NCI-H82 (cell line): Measurements from ENCODE around the gene DTNBP1.
A peak's percentile ranks its signal among the peaks of the same experiment; 100 is the strongest.

Experiments used
- DNase-seq: peaks from one replicate; lab custom pipeline; 2025; lab: John Stamatoyannopoulos, UW

Gene DTNBP1, protein sequence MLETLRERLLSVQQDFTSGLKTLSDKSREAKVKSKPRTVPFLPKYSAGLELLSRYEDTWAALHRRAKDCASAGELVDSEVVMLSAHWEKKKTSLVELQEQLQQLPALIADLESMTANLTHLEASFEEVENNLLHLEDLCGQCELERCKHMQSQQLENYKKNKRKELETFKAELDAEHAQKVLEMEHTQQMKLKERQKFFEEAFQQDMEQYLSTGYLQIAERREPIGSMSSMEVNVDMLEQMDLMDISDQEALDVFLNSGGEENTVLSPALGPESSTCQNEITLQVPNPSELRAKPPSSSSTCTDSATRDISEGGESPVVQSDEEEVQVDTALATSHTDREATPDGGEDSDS

DNA sequence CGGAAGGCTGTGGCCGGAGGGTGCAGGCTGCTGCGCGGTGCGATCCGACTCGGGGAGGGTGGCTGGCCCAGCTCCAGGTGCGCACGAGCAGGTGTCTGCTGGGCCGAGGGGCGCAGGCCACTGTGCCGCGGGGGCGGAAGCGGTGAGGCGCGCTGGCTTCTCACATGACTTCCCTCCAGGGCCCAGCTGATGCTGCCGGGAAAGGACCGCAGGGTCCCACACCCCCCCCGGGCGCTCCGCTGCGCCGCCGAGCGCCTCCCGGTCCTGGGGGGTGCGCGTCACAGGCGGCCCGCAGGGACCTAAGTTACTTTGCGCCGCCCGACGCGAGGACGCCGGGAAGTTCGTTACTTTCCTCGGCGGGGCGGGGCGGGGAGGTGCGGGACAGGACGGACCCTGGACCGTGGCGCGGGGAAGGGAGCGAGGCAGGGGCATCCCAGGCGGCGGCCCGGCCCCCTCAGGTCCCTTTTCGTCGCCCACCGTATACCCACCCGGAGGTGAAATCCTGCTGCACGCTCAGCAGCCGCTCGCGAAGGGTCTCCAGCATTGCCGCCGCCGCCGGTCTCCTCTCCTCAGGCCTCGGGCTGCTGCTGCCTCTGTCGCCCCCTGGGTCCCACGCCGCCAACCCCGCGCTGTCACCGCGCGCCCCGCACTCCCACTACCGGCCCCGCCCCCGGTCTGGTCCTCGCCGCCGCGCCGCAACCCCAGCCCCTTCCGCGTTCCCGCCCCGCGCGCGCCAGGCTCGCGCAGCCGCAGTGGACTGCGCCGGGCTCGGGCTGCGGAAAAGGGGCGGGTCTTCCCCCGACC is at the start of gene DTNBP1:
Gene DTNBP1 (minus strand): TSS at position 703 of the 804 bp plus-strand sequence. CDS start 159 bp downstream, at position 544.
- peak; percentile 84 for DNase-seq

GRCh38 chr6:15709651-15710269 is 46.9 kb upstream of the DTNBP1 start:
- DNase-seq: no peak

DNA sequence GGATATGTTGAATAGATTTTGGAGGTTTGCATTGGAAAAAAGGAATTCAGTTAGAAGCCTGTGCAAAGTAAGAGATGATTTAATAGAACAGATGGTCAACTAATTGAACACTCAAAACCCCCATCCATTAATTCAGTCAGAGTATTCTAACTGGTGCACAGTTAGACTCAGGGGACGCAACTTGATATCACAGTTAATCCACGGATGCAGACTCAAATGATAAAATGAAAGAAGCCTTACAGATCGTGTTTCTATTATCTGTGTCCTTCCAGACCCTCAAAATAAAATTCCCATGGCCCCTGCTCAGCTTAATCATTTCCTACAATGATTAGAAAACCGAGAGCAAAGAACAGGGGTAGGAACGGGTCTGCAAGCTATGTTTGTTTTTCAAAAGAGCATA is 45.4 kb upstream of the DTNBP1 start:
- peak; percentile 87 for DNase-seq

- no peak for DNase-seq
Observed at GRCh38 chr6:15705981-15706380, 43.2 kb upstream of the DTNBP1 start.

DNA sequence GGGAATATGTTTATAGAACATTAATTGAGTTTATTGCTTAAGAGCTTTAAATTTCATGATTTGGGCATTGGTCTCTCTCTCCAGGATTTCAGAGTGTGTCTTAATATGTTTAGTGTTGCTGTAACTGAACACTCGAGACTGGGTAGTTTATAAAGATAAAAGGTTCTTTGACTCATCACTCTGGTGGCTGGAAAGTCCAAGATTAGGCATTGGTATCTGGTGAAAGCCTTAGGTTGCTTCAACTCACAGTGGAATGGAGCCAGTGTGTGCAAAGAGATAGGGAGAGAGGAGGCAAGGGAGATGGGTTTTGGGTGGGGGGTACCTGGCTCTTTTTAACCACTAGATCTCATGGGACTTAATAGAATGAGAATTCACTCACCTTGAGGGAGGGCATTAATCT is 35.6 kb upstream of the DTNBP1 start:
- no peak for DNase-seq

GRCh38 chr6:15697895-15698294 is 35.1 kb upstream of the DTNBP1 start:
- no peak for DNase-seq

GRCh38 chr6:15691250-15691869 is 28.5 kb upstream of the DTNBP1 start:
- DNase-seq: peak; percentile 95

DNA sequence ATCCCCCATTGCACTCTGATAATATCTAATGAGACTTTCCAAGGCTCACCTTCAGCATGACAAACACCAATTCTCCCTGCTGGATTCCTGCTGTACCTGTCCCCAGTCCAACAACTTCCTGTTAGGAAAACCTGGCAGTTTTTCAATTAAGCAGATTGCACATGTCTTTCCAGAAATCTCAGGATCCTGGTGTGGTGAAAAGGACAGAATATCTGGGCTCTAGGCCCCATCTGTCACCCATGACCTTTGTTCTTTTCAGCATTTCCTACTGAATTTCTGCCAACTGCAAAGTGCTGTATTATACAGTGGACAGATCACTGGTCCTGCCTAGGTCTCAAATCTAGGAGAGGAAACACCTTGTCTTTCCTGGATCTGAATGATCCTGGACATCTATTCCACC is 27.7 kb upstream of the DTNBP1 start:
- no peak for DNase-seq

- DNase-seq: no peak
Observed at GRCh38 chr6:15689586-15690482, 27.0 kb upstream of the DTNBP1 start.

- no peak for DNase-seq
Observed at GRCh38 chr6:15685619-15686018, 22.8 kb upstream of the DTNBP1 start.

- DNase-seq: no peak
Observed at GRCh38 chr6:15682965-15683822, 20.4 kb upstream of the DTNBP1 start.

DNA sequence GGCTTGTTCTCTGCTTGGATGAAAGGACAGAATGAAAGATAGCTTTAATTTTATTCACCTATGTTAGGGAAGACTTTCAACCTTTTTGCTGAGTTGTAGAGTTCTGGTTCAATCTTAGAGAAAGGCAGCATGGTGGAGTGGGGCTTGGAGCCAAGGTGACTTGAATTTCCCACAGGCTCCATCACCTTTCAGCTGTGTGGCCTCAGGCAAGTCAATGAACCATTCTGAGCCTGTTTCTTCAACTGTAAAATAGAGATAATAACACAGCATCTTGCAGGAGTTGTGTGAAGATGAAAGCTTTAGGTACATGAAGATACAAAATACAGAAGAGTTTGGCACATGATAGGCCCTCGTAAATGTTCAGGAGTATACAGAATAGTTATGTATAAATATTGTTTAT is 19.1 kb upstream of the DTNBP1 start:
- no peak for DNase-seq

GRCh38 chr6:15678514-15678913 is 15.7 kb upstream of the DTNBP1 start:
- no peak for DNase-seq

GRCh38 chr6:15677822-15678221 is 15.0 kb upstream of the DTNBP1 start:
- peak; percentile 49 for DNase-seq

DNA sequence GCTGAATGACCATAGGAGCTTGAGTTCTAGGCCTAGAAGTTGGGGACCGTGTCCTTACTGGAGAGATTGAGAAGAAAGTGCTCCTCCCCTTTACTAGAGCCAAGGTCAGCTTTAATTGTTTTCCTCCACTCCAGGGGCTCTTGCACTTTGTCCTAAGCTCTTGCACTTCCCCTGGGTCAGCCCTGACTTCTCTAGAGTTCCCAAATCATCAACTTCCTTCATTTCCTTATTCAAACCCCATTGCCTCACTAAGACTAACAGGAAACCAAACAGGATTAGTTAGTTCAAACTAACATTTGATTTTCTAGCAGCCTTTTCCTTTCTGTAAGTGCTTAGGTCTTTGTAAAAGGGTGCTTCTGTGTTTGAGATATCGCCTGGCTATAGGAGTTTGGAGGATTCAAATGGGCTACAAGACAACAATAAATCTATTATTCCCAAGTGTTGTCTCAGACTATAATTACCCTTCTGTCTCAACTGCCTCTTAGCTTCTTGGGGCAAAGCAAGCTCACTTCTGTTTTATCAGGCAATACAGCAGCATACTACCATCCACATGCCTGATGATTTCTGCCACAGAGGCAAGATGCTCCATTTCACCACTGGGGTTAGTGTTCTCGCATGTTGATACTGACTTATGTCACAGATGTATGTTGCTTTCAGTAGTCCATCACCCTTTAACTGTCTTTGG is 12.8 kb upstream of the DTNBP1 start:
- DNase-seq: no peak

DNA sequence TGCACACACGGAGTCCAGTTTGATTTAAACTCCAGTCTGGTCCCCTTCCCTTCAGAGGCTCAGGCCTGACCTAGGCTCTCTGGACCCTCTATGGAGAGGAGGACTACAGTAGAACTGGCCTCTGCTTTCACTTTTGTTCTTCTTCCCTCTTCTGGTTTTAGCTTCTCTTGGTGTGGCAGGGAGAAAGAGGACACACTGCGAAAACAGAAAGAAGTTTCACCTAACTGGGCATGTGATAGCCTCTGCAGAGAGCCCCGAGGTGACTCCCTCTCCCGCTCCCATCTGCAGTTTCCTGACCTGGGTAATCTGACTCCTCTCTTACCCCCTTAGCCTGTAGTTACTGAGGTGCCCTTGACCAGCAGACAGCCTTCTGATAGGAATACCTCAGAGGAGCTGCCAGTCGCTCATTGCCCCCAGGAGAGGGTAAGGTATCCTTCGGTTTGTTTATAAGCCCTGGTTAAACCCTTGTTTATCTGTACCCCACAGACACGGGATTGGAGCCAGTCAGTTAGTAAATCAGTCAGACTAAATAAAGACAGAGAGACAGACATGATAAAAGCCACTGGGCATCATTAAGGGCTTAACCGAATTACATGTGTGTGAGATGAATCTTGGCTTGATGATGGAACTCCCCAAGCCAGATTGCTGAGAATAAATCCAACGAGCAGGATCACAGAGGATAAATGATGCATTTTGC is 12.0 kb upstream of the DTNBP1 start:
- DNase-seq: peak; percentile 86

DNA sequence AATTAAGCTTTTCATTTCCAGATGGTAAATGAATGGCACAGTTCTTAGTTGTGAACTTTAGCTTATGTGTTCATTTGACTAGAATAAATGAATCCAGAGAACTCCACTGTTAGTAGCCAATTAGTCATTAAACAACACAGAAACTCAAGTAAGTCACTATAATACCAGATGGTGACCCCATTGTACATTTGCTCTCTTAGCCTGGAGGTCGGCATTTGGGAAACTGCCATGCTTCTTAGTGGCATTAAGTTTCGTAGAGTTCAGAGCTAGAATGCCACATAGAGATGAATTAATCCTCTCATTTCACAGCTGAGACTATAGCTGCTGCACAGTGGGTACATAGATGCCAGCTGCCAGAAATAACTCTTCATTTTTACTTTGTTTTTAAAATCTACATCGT is 10.8 kb upstream of the DTNBP1 start:
- DNase-seq: peak; percentile 41

- no peak for DNase-seq
Observed at GRCh38 chr6:15672818-15673217, 10.0 kb upstream of the DTNBP1 start.

- no peak for DNase-seq
Observed at GRCh38 chr6:15672291-15672690, 9.5 kb upstream of the DTNBP1 start.
